LNCAP (cell line): ENCODE data around the gene HNF4A.

Source experiments
- CTCF ChIP-seq: fragments of 450-650 bp; IDR thresholded peaks from 2 replicates; pipeline ENCODE4 v1.5.1; 2017; ENCODE audit warnings: mild to moderate bottlenecking

HNF4A gene

GRCh38 chr20:44407402-44408184, 52.1 kb downstream of the HNF4A start:
- TF ChIP-seq CTCF: no peak

GRCh38 chr20:44409132-44409600, 53.7 kb downstream of the HNF4A start:
- no peak for TF ChIP-seq CTCF

- TF ChIP-seq CTCF: no peak
These were observed 55.1 kb downstream of the HNF4A start for GRCh38 chr20:44410583-44411019.

DNA sequence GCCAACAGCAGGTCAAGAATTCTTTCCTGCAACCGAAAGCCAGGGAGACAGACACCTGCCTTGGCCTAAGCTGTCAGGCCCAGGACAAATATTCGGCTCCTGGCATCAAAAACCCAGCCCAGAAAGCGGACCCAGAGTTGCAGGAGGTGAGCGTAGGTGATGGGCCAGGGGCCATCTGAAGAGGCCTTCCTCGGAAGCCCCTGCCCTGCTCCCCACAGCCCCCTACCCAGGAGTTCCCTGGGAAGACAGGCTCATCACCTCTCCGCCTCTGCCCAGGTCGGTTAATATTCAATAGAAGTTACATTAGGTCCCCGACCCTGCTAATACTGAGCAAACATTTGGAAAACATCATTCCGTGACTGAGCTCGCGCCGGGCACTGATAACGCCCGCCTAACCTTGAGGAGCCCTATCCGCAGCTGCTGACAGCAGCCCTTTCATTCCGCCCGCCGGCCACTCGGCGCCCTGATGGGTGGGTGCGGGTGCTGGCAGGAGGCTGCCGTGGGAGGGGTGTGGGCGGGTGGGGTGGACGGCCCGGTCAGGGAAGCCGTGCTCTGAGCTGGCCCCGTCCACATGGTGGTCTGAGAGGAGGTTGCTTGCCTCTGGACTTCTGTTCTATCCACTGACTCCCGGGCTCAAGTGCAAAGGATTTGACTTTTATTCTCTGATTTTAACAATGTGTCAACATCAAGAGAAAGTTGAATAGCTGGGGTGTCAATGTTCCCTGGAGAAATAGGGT, 55.7 kb downstream of the HNF4A start:
- no peak for TF ChIP-seq CTCF

DNA sequence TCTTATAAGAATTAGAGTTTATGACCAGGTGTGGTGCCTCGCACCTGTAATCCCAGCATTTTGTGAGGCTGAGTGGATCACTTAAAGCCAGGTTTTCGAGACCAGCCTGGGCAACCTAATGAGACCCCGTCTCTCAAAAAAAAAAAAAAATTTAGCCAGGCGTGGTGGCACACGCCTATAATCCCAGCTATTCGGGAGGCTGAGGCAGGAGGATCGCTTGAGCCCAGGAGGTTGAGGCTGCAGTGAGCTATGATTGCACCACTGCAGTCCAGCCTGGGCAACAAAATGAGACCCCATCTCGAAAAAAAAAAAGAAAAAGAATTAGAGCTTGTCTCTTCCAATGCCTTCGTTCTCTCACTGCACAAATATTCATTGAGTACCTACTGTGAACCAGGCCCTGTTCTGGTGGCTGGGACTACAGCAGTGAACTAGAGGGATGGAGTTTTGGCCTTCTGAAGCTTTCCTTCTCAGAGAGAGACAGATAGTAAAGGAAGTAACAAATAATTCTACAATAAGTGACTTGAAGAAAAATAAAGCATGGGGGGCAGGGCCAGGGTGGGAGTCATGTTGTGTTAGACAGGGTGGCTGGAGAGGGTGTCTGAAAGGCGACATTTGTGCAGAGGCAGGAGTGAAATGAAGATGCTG, 56.4 kb downstream of the HNF4A start:
- no peak for TF ChIP-seq CTCF

DNA sequence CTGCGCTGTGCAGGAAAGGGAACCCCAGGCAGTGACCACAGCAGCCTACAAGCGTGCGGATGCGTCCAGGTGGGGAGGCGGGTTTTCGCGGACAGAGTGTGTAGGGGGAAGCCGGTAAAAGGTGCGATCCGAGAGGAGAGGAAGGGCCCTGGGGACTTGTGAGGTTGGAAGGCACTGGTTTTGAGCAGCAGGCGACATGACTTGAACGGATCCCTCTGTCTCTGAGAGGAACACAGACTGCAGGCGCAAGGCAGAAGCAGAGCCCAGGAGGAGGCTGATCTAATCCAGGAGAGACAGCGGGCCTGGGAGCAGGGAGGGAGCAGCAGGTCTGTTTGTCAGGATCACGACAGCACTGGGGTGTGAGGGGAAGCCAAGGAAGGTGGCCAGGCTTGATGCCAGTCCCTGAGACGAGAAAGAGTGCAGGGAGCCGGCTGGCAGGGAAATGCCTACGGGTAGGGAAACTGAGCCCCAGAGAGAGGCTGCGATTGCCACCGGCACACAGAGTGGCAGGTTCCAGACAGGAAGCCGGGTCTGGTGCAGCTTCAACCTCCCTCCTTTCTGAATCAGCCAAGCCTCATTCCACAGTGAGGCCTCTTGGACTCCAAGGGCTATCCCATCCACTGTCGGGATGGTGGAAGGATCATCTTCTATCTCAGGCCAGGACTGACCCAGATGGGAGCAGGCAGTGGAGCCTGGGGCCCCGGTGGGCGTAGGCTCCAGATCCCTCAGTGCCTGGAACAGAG, 57.1 kb downstream of the HNF4A start:
- no peak for TF ChIP-seq CTCF
